Measurements from ENCODE around the gene ALAS1. TPM values are rescaled to one million over a fixed set of nuclear protein-coding genes. Genes with fewer than 3 reads are reported as not detected.

The ALAS1 gene
- total and polyA plus RNA-seq, 2 donors (not counting 3 experiments of a cell fraction or from before 2014, with no cell fraction given), result 45.1 to 72.1 TPM

DNA sequence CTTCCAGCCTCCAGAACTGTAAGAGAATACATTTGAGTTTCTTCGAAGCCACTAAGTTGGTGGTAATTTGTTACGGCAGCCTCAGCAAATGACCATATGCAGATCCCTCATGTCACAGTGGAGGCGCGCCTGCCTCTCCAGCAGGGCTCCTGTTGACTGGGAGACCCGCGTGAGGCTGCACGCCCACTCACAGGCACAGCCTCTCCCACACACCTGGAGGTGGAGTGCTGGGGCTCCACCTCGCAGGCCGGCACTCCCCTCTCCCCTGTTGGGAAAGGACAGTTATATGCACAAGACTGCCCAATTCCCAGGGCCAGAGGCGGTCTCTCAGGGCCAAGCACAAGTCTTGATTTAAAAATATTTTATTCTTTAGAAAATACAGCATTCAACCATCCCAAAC lies 30.3 kb downstream of the ALAS1 start:
- Histone ChIP-seq H3K9ac (replicated peaks; ENCODE audit: extremely low read depth, insufficient read depth, low read length) (no peak overlapping the region), H3K79me2 (ENCODE audit: control insufficient read depth, insufficient read depth, low read length) (peaks cover 5% of the 10 kb centered on the region), H3K27me3 (ENCODE audit: control insufficient read depth in 2 of 2, insufficient read depth in 2 of 2, low read length in 2 of 2) (no peaks in the 10 kb centered on the region), H3K27ac (ENCODE audit: insufficient read depth, low read depth, low read length) (no peak overlapping the region), H3K9me1 (replicated peaks; ENCODE audit: control insufficient read depth, extremely low read depth, insufficient read depth, low read length) (no peaks in the 10 kb centered on the region), H3K4me2 (ENCODE audit: insufficient read depth, low read length) (no peak overlapping the region), H3K9me3 (replicated peaks; ENCODE audit: control insufficient read depth, insufficient read depth, low read length) (no peaks in the 10 kb centered on the region), H3K36me3 (ENCODE audit: control insufficient read depth in 2 of 2, extremely low read depth in 1 of 2, insufficient read depth in 2 of 2, low read length in 2 of 2) (peaks cover 14 to 27% of the 10 kb centered on the region in 2 experiments), H2AFZ (ENCODE audit: low read depth, low read length) (no peak overlapping the region), H3K4me3 (replicated peaks in 1 of 3; ENCODE audit: insufficient read depth in 1 of 3, low read depth in 1 of 3, low read length in 3 of 3) (no peak overlapping the region), H3K4me1 (ENCODE audit: control insufficient read depth, extremely low read depth, insufficient read depth, low read length) (no peaks in the 10 kb centered on the region), H4K20me1 (replicated peaks; ENCODE audit: control insufficient read depth, extremely low read depth, insufficient read depth, low read length) (no peaks in the 10 kb centered on the region)
- DNase-seq (ENCODE audit: low read depth, low spot score), result no peak
- TF ChIP-seq, protein P1, sequence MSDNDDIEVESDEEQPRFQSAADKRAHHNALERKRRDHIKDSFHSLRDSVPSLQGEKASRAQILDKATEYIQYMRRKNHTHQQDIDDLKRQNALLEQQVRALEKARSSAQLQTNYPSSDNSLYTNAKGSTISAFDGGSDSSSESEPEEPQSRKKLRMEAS (IDR thresholded peaks at IDR 0.05; ENCODE audit: insufficient read depth, insufficient read length), result no peak
- no peak for TF ChIP-seq MYC (IDR thresholded peaks at IDR 0.05; ENCODE audit: low read depth, low read length)
- TF ChIP-seq, protein P2, sequence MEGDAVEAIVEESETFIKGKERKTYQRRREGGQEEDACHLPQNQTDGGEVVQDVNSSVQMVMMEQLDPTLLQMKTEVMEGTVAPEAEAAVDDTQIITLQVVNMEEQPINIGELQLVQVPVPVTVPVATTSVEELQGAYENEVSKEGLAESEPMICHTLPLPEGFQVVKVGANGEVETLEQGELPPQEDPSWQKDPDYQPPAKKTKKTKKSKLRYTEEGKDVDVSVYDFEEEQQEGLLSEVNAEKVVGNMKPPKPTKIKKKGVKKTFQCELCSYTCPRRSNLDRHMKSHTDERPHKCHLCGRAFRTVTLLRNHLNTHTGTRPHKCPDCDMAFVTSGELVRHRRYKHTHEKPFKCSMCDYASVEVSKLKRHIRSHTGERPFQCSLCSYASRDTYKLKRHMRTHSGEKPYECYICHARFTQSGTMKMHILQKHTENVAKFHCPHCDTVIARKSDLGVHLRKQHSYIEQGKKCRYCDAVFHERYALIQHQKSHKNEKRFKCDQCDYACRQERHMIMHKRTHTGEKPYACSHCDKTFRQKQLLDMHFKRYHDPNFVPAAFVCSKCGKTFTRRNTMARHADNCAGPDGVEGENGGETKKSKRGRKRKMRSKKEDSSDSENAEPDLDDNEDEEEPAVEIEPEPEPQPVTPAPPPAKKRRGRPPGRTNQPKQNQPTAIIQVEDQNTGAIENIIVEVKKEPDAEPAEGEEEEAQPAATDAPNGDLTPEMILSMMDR (IDR thresholded peaks at IDR 0.05; ENCODE audit: extremely low read depth in 1 of 2, insufficient read depth in 1 of 2, low read depth in 1 of 2, low read length in 2 of 2), result no peak
- TF ChIP-seq GATA2 (IDR thresholded peaks at IDR 0.05; ENCODE audit: insufficient read depth, insufficient read length, low read depth, low read length), result no peak
- TF ChIP-seq JUN (IDR thresholded peaks at IDR 0.05; ENCODE audit: borderline replicate concordance, insufficient read depth, insufficient read length, low read depth), result no peak
- no peak for TF ChIP-seq POLR2A (IDR thresholded peaks at IDR 0.05; ENCODE audit: low read depth, low read length)
- no peak for TF ChIP-seq EZH2 (IDR thresholded peaks at IDR 0.05; ENCODE audit: borderline replicate concordance, low read depth, low read length, severe bottlenecking)
- no peak for TF ChIP-seq POLR2AphosphoS5 (IDR thresholded peaks at IDR 0.05; ENCODE audit: insufficient read depth, low read depth, low read length)
- TF ChIP-seq FOS (IDR thresholded peaks at IDR 0.05; ENCODE audit: borderline replicate concordance, insufficient read depth, low read length), result no peak
- intact Hi-C loops (cut with micrococcal nuclease), result no loop called here
- no peak for FAIRE-seq
- dilution Hi-C loops (cut with MboI; ENCODE audit: extremely low pct_ligation_motif_present, low sequenced_read_pairs), result no loop called here
- BruUV-seq (replicated peaks), result no TSS peak
- ChIA-PET POLR2A (no interaction called here), CTCF (interaction anchor here (1.6 kb wide), 1 partner anchor 8 kb away, joined by 10 read pairs; no protein-coding TSS in a partner anchor)
